Cerebellar cortex (tissue), 1 donor: Measurements from ENCODE around the gene FAM200C.
"Not testable (repeated sequence)": the region's sequence is repeated elsewhere in the genome, so short reads cannot be mapped to it uniquely, and the experiment has no call there.

Source experiments
- DNase-seq: peaks from one replicate; pipeline ENCODE4 v3.0.0-alpha.2; 2015; ENCODE audit warnings: low spot score

FAM200C gene

GRCh38 chr5:160399402-160400353 is at the start of gene FAM200C:
Gene FAM200C (minus strand): TSS chr5:160400054. CDS start chr5:160395490, 4,564 bp downstream.
- peak; percentile 95 for DNase-seq

GRCh38 chr5:160449458-160449857 is 49.6 kb upstream of the FAM200C start:
- no peak for DNase-seq

- DNase-seq, result no peak
Observed at GRCh38 chr5:160448886-160449285, 49.0 kb upstream of the FAM200C start.

GRCh38 chr5:160445751-160446150 is 45.9 kb upstream of the FAM200C start:
- DNase-seq, result no peak

- no peak for DNase-seq
Observed at GRCh38 chr5:160445132-160445531, 45.3 kb upstream of the FAM200C start.

GRCh38 chr5:160444407-160444806 is 44.6 kb upstream of the FAM200C start:
- DNase-seq, result no peak

- no peak for DNase-seq
Observed at GRCh38 chr5:160442824-160443431, 43.1 kb upstream of the FAM200C start.

- DNase-seq, result no peak
Observed at GRCh38 chr5:160441311-160441781, 41.5 kb upstream of the FAM200C start.

- DNase-seq, result peak; percentile 83
Observed at GRCh38 chr5:160439205-160439600, 39.3 kb upstream of the FAM200C start.

- DNase-seq, result peak; percentile 83
Observed at GRCh38 chr5:160438316-160439204, 38.7 kb upstream of the FAM200C start.

GRCh38 chr5:160437271-160437670 is 37.4 kb upstream of the FAM200C start:
- no peak for DNase-seq

GRCh38 chr5:160436661-160437060 is 36.8 kb upstream of the FAM200C start:
- not testable (repeated sequence) for DNase-seq

- no peak for DNase-seq
Observed at GRCh38 chr5:160436017-160436416, 36.2 kb upstream of the FAM200C start.

GRCh38 chr5:160435532-160435931 is 35.7 kb upstream of the FAM200C start:
- DNase-seq, result no peak

- no peak for DNase-seq
Observed at GRCh38 chr5:160434022-160434531, 34.2 kb upstream of the FAM200C start.

- DNase-seq, result no peak
Observed at GRCh38 chr5:160432787-160433186, 32.9 kb upstream of the FAM200C start.

- no peak for DNase-seq
Observed at GRCh38 chr5:160432196-160432595, 32.3 kb upstream of the FAM200C start.

- no peak for DNase-seq
Observed at GRCh38 chr5:160427607-160428006, 27.8 kb upstream of the FAM200C start.

- DNase-seq, result no peak
Observed at GRCh38 chr5:160423099-160423498, 23.2 kb upstream of the FAM200C start.

GRCh38 chr5:160421625-160422258 is 21.9 kb upstream of the FAM200C start, which contains the start of gene PTTG1:
Gene PTTG1 (plus strand): TSS chr5:160421855. CDS start chr5:160422313, 458 bp downstream.
- peak; percentile 95 for DNase-seq

GRCh38 chr5:160420331-160420610 is 20.4 kb upstream of the FAM200C start:
- DNase-seq, result no peak
